A549 (cell line): ENCODE results near the gene MYOC. TPM values are rescaled to one million over a fixed set of nuclear protein-coding genes. Genes with fewer than 3 reads are reported as not detected.
"Not testable (repeated sequence)": the region's sequence is repeated elsewhere in the genome, so short reads cannot be mapped to it uniquely, and the experiment has no call there.

Experiments
- ATAC-seq, 2 experiments: fragments of 200-7000 bp in 1 of 2; fragments of >200 bp in 1 of 2; cut with Nextera tagmentation in 1 of 2; cut with Tn5 transposase in 1 of 2; 3 replicates each; pipeline versions ENCODE4 v1.8.0 to v1.9.1; 2018 to 2020; ENCODE audit warnings: mild to moderate bottlenecking in 1 of 2, moderate library complexity in 1 of 2
- CTCF ChIA-PET: fragments of 300-600 bp; sonication (Branson Sonifier 250); formaldehyde crosslinking; extraction: SDS; loops from one replicate; lab custom pipeline; 2021; ENCODE audit warnings: antibody characterized with exemption, inconsistent platforms; lab: Yijun Ruan, JAX
- POLR2A ChIA-PET: fragments of 350-600 bp; formaldehyde crosslinking; extraction: SDS; loops from one replicate; lab custom pipeline; 2021; ENCODE audit warnings: antibody characterized with exemption, inconsistent platforms; lab: Yijun Ruan, JAX
- DNase-seq, 2 experiments: peaks; one replicate each; pipeline versions ENCODE4 v3.0.0 to v3.0.0-alpha.2; 2011 to 2016; ENCODE audit warnings: low read depth in 1 of 2, low spot score in 1 of 2
- FAIRE-seq: peaks from 2 replicates; lab custom pipeline; 2011; peaks lifted over from hg19 to GRCh38; lab: Jason Lieb, UNC
- H3K27ac ChIP-seq, 2 experiments: fragments of >200 bp; sonication (Bioruptor Twin); formaldehyde crosslinking; 3 replicates each; pipeline ENCODE4 v1.5.1; 2016 to 2017
- H3K4me1 ChIP-seq: fragments of >200 bp; sonication (Bioruptor Twin); formaldehyde crosslinking; 3 replicates; pipeline ENCODE4 v1.6.1; 2016
- H3K4me2 ChIP-seq: fragments of >200 bp; sonication (Bioruptor Twin); formaldehyde crosslinking; 3 replicates; pipeline ENCODE4 v1.6.1; 2016
- H3K4me3 ChIP-seq: fragments of >200 bp; sonication (Bioruptor Twin); formaldehyde crosslinking; 3 replicates; pipeline ENCODE4 v1.5.1; 2016
- H3K9me3 ChIP-seq: fragments of >200 bp; sonication (Bioruptor Twin); formaldehyde crosslinking; 3 replicates; pipeline ENCODE4 v1.6.1; 2016
- BHLHE40 ChIP-seq: IDR thresholded peaks from 2 replicates; pipeline ENCODE4 v1.6.1; 2012; ENCODE audit warnings: low read depth, low read length, inconsistent platforms
- CEBPB ChIP-seq, 2 experiments: fragments of >200 bp in 1 of 2; sonication (Bioruptor Twin) in 1 of 2; formaldehyde crosslinking in 1 of 2; IDR thresholded peaks; 2 replicates each; pipeline ENCODE4 v1.6.1; 2012 to 2016
- CHD4 ChIP-seq: fragments of 200-600 bp; sonication (generic); IDR thresholded peaks from 2 replicates; pipeline ENCODE4 v1.6.1; 2016; ENCODE audit warnings: antibody characterized with exemption, mild to moderate bottlenecking, borderline replicate concordance
- EP300 ChIP-seq, 2 experiments: fragments of >200 bp; sonication (Bioruptor Twin); formaldehyde crosslinking; IDR thresholded peaks; 2 replicates in 1 of 2; 3 replicates in 1 of 2; pipeline ENCODE4 v1.6.1; 2016 to 2017
- HOXB13 ChIP-seq: fragments of 250-450 bp; sonication (Bioruptor Pico); IDR thresholded peaks from 2 replicates; pipeline ENCODE4 v1.5.0; 2020; ENCODE audit warnings: low read depth, mild to moderate bottlenecking, moderate library complexity
- JUNB ChIP-seq: fragments of >200 bp; sonication (Bioruptor Twin); formaldehyde crosslinking; IDR thresholded peaks from 2 replicates; pipeline ENCODE4 v1.6.1; 2016
- MAZ ChIP-seq: fragments of 150-350 bp; IDR thresholded peaks from 2 replicates; pipeline ENCODE4 v1.6.1; 2014; ENCODE audit warnings: antibody characterized with exemption, low read depth, low read length, borderline replicate concordance
- NR3C1 ChIP-seq: fragments of >200 bp; sonication (Bioruptor Twin); formaldehyde crosslinking; IDR thresholded peaks from 3 replicates; pipeline ENCODE4 v1.6.1; 2017
- PBX3 ChIP-seq: IDR thresholded peaks from 2 replicates; pipeline ENCODE4 v1.6.1; 2012
- POLR2AphosphoS2 ChIP-seq: conservative IDR thresholded peaks from 2 replicates; pipeline ENCODE4 v1.6.1; 2012; ENCODE audit warnings: low read length, improper control_type of control experiment, inconsistent platforms
- RAD21 ChIP-seq, 2 experiments: fragments of >200 bp in 1 of 2; sonication (Bioruptor Twin) in 1 of 2; formaldehyde crosslinking in 1 of 2; IDR thresholded peaks in 1 of 2; conservative IDR thresholded peaks in 1 of 2; 2 replicates in 1 of 2; 3 replicates in 1 of 2; pipeline ENCODE4 v1.6.1; 2012 to 2018; ENCODE audit warnings: inconsistent platforms in 1 of 2
- RARB ChIP-seq: fragments of 250-450 bp; sonication (Bioruptor Pico); IDR thresholded peaks from 2 replicates; pipeline ENCODE4 v1.8.0; 2021; ENCODE audit warnings: mild to moderate bottlenecking, moderate library complexity
- RCOR1 ChIP-seq: fragments of 150-350 bp; IDR thresholded peaks from 2 replicates; pipeline ENCODE4 v1.6.1; 2014; ENCODE audit warnings: antibody characterized with exemption, low read length, low read depth
- REST ChIP-seq: fragments of 200-600 bp; sonication (generic); IDR thresholded peaks from 2 replicates; pipeline ENCODE4 v1.6.1; 2016; ENCODE audit warnings: antibody characterized with exemption, mild to moderate bottlenecking, moderate library complexity
- RFX5 ChIP-seq: fragments of 450-650 bp; IDR thresholded peaks from 2 replicates; pipeline ENCODE4 v1.7.1; 2014; ENCODE audit warnings: antibody characterized with exemption, mild to moderate bottlenecking, moderate library complexity
- TFCP2L1 ChIP-seq: fragments of 250-450 bp; sonication (Bioruptor Pico); IDR thresholded peaks from 2 replicates; pipeline ENCODE4 v1.5.0; 2021; ENCODE audit warnings: mild to moderate bottlenecking
- ZNF302 ChIP-seq: fragments of 250-450 bp; sonication (Bioruptor Pico); IDR thresholded peaks from 2 replicates; pipeline ENCODE4 v1.9.0; 2021; ENCODE audit warnings: inconsistent platforms, mild to moderate bottlenecking, moderate library complexity
- WGBS: methylation state at CpG from one replicate; pipeline ENCODE4 v1.1.6; 2017; ENCODE audit errors: missing lambda C conversion rate; 5-methylcytosine and 5-hydroxymethylcytosine counted together
- polyA plus RNA-seq, 4 experiments: library from polyadenylated mRNA; depleted of rRNA in 3 of 4; stranded (reverse); fragments of >200 nt; fragmentation: RNase III in 1 of 4; extraction: RNeasy Plus Mini Kit Qiagen cat#74134 plus additional on column Dnase treatment in 1 of 4; gene quantifications; 2 replicates in 3 of 4; 3 replicates in 1 of 4; pipeline ENCODE4 v1.2.3, GENCODE V29; 2011 to 2017

The MYOC gene
- polyA plus RNA-seq, 2 of the 4 experiments (the other 2 are of a cell fraction): not detected

- Histone ChIP-seq H3K4me2 (no peak overlapping the region), H3K9me3 (no peaks in the 10 kb centered on the region), H3K4me3 (no peak overlapping the region), H3K27ac (no peak overlapping the region), H3K4me1 (no peaks in the 10 kb centered on the region)
- DNase-seq: no peak
- no peak for FAIRE-seq
- WGBS: 86% methylated on average over 10 of the region's 13 CpGs
- CTCF ChIA-PET: no interaction called here
- peak in 1 of 2 experiments; percentile 54; a peak in 2 of 6 replicates for ATAC-seq
- POLR2A ChIA-PET: no interaction called here
- no peak for TF ChIP-seq BHLHE40
- TF ChIP-seq MAZ: no peak
- no peak for TF ChIP-seq REST
- no peak for TF ChIP-seq RFX5
- no peak for TF ChIP-seq PBX3
- TF ChIP-seq EP300 (IDR thresholded peaks at IDR 0.05): no peak
- TF ChIP-seq JUNB: no peak
- no peak for TF ChIP-seq CEBPB (IDR thresholded peaks at IDR 0.05)
Measured at GRCh38 chr1:171600862-171601261, 51.6 kb downstream of the MYOC start.

GRCh38 chr1:171600310-171600709, 52.2 kb downstream of the MYOC start:
- DNase-seq, FAIRE-seq, H3K4me1 ChIP-seq, CTCF ChIA-PET, H3K27ac ChIP-seq, H3K4me2 ChIP-seq, ATAC-seq, POLR2A ChIA-PET, H3K9me3 ChIP-seq, H3K4me3 ChIP-seq: not testable (repeated sequence)
- WGBS: 88% methylated on average over 2 of the region's 2 CpGs

- H3K27ac ChIP-seq: no peak overlapping the region
- no peaks in the 10 kb centered on the region for H3K4me1 ChIP-seq
- DNase-seq: no peak
- TF ChIP-seq RAD21 (conservative IDR thresholded peaks at IDR 0.05 in 1 of 2, IDR thresholded peaks at IDR 0.05 in 1 of 2) (no peak), TFCP2L1 (CRISPR knock-in tag) (no peak), POLR2AphosphoS2 (no peak), NR3C1 (no peak), ZNF302 (CRISPR knock-in tag) (no peak), RCOR1 (no peak), HOXB13 (CRISPR knock-in tag) (no peak), MAZ (no peak), CHD4 (no peak), RARB (no peak)
- 81% methylated on average over 1 of the region's 1 CpG for WGBS
- H3K4me2 ChIP-seq: no peak overlapping the region
- no peaks in the 10 kb centered on the region for H3K9me3 ChIP-seq
- H3K4me3 ChIP-seq: no peak overlapping the region
- ChIA-PET POLR2A (no interaction called here), CTCF (no interaction called here)
- ATAC-seq: peak in 1 of 2 experiments; percentile 13; a peak in 1 of 6 replicates
- FAIRE-seq: no peak
Measured at GRCh38 chr1:171597203-171597602, 55.3 kb downstream of the MYOC start.
